Testis (tissue), 2 donors: ENCODE results near the gene MIB2.

Source experiments
- POLR2A ChIP-seq: fragments of 450-650 bp; IDR thresholded peaks from one replicate; pipeline ENCODE4 v1.6.1; 2017; ENCODE audit warnings: antibody characterized with exemption, mild to moderate bottlenecking, moderate library complexity
- TF ChIP-seq, protein P1 (sequence below), 3 experiments: fragments of 450-650 bp in 2 of 3; fragments of 200-600 bp in 1 of 3; sonication (generic) in 1 of 3; IDR thresholded peaks; one replicate each; pipeline ENCODE4 v1.5.1; 2016 to 2019; ENCODE audit warnings: antibody characterized with exemption in 3 of 3, mild to moderate bottlenecking in 2 of 3, moderate library complexity in 1 of 3

DNA sequence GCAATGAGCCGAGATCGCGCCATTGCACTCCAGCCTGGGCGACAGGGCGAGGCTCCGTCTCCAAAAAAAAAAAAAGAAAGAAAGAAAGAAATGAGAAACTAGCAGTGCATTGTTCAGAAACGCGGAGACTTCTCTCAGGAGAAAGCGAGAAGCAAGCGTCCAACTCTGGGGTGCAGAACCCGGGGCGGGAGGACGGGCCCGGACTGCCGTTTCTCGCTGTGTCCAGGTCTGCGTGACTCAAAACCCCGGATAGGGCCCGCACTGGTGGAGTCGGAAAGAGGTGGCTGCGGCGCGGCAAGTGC, 395 bp upstream of the MIB2 start:
- TF ChIP-seq, protein P1, sequence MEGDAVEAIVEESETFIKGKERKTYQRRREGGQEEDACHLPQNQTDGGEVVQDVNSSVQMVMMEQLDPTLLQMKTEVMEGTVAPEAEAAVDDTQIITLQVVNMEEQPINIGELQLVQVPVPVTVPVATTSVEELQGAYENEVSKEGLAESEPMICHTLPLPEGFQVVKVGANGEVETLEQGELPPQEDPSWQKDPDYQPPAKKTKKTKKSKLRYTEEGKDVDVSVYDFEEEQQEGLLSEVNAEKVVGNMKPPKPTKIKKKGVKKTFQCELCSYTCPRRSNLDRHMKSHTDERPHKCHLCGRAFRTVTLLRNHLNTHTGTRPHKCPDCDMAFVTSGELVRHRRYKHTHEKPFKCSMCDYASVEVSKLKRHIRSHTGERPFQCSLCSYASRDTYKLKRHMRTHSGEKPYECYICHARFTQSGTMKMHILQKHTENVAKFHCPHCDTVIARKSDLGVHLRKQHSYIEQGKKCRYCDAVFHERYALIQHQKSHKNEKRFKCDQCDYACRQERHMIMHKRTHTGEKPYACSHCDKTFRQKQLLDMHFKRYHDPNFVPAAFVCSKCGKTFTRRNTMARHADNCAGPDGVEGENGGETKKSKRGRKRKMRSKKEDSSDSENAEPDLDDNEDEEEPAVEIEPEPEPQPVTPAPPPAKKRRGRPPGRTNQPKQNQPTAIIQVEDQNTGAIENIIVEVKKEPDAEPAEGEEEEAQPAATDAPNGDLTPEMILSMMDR (IDR thresholded peaks at IDR 0.05): no peak
- no peak for TF ChIP-seq POLR2A
